HG02870 (cell line): ENCODE measurements around the gene FOXO6.
"Not testable (repeated sequence)": the region's sequence is repeated elsewhere in the genome, so short reads cannot be mapped to it uniquely, and the experiment has no call there.

ENCODE experiments used
- ATAC-seq: cut with Tn5 transposase; IDR thresholded peaks from one replicate; pipeline ENCODE4 v1.9.1; 2021; ENCODE audit warnings: mild to moderate bottlenecking, moderate library complexity; ENCODE audit not compliant: unreplicated experiment

The FOXO6 gene

DNA sequence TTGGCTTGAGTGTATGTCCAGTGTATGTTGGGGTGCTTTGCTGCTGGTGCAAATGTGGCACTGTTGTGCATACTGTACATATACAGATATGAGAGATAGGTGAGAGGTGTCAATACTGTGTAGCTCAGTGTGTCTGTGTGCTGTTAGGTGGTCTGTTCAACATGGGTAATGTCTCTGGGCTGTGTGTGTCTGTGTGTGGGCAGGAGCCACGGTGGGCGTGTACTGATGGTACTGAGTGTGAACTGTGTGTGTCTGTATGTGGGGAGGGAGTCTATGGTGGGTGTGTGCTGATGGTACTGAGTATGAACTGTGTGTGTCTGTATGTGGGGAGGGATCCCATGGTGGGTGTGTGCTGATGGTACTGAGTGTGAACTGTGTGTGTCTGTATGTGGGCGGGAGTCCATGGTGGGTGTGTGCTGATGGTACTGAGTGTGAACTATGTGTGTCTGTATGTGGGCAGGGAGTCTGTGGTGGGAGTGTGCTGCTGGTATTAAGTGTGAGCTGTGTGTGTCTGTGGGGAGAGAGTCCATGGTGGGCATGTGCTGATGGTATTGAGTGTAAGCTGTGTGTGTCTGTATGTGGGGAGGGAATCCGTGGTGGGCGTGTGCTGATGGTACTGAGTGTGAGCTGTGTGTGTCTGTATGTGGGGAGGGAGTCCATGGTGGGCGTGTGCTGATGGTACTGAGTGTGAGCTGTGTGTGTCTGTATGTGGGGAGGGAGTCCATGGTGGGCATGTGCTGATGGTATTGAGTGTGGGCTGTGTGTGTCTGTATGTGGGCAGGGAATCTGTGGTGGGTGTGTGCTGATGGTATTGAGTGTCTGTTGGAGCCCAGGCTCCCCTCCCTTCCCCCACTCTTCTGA is 32.2 kb upstream of the FOXO6 start:
- no peak for ATAC-seq

DNA sequence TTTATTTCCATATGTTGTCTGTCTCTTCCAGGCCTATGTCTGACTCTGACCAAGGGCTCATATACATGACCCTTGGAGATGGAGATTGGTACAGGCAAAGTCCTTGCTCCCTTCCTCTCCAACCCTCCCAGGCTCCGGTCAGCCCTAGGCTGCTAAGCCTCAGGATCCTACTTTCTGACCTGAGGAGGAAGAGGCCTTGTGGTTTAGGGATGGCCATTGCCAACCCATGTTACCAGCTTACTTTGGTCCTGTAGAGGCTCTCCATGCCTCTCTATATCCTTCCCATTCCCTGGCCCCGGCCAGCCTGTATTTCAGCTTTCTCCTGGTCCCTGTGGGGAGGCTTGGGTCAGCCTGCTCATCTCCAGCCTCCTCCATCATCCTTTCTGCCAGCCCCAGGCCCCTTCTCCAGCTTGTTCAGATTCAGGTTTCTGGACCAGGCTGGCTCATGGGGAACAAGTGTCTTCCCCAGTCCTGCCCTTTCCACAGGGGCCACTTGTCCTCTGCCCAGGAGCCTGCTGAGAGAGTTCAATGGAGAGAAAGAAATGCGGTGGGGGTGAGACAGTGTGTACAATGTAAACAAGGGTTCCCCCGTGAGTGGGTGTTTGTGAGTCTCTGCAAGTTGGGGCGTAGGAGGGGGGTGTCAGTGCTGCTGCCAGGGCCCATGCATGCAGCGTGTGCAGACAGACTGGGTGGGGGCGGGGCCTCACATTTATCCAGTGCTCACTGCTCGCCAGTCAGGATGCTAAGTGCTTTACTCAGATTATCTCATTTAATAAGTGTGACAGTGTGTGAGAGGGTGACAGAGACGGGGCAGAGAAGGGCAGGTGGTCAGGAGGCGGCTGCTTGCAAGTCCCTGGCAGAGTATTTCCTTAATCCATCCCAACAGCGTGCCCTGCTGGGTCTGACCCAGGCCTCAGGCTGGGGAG is 31.3 kb upstream of the FOXO6 start:
- ATAC-seq, result no peak

- ATAC-seq, result no peak
Observed at GRCh38 chr1:41330588-41331545, 30.4 kb upstream of the FOXO6 start.

DNA sequence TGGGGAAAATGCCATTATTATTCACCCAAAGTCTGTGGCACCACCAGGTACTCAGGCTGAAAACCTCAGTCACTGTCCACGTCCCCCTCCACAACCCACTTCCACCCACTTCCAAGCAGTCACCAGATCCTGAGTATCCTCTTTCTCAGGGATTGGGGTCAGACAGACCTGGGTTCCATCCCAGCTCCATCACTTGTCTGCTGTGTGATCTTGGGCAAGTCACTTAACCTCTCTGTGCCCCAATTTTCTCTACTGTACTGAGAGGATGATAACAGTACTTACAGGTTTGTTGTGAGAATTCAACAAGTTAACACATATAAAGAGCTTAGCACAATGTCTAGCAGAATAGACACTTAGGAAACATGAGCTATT is 29.7 kb upstream of the FOXO6 start:
- ATAC-seq, result no peak

- not testable (repeated sequence) for ATAC-seq
Observed at GRCh38 chr1:41332161-41332560, 29.1 kb upstream of the FOXO6 start.

- ATAC-seq, result no peak
Observed at GRCh38 chr1:41333146-41333784, 28.0 kb upstream of the FOXO6 start.

DNA sequence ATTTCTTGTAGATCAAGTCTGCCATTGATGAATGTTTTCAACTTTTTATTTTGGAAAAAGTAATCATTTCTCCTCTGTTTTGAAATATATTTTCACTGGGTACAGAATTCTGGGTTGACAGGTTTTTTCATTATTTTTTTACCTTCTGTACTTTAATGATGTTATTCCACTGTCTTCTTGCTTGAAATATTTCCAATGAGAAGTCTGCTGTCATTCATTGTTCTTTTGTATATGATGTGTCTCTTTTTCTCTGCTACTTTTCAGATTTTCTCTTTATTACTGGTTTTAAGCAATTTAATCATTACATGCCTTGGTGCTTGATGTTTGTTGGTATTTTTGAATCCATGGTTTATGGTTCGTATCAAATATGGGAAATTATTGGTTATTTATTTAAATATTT is 22.4 kb upstream of the FOXO6 start:
- ATAC-seq, result no peak

GRCh38 chr1:41340655-41341364 is 20.4 kb upstream of the FOXO6 start:
- no peak for ATAC-seq

- ATAC-seq, result no peak
Observed at GRCh38 chr1:41341365-41341683, 19.9 kb upstream of the FOXO6 start.

DNA sequence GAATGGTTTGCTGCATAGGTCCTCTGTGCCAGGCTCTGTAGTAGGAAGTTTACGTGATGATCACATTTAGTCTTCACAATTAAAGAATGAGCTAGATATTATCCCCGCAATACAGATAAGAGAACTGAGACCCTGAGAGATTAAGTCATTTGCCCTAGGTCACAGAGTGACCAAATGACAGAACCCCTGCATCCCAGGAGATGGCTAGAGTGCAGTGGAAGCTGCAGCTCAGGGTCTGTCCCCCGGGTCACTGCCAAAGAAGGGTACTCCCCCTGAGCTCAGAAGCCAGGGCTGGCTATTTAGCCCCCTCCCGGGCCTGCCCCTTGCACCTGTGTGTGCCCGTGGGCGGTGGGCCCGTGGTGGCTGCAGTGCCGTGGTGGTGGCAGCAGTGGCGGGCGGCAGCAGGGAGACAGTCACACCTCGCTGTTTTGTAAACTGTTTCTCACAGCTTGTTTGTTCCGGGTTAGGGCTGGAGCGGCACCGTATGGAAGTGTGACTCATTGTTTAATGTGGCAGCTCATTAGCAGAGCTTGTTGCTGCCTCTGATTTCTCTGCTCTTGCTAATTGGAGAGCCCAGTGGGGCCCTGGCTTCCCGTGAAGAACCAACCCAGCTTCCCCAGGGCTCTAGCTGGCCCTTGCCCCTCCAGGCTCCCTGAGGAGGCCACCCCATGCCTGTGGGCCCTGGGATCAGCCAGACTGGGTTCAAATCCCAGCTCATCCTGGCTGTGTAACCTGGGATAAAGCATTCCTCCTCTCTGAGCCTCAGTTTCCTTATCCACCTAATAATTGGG is 19.3 kb upstream of the FOXO6 start:
- ATAC-seq, result no peak

DNA sequence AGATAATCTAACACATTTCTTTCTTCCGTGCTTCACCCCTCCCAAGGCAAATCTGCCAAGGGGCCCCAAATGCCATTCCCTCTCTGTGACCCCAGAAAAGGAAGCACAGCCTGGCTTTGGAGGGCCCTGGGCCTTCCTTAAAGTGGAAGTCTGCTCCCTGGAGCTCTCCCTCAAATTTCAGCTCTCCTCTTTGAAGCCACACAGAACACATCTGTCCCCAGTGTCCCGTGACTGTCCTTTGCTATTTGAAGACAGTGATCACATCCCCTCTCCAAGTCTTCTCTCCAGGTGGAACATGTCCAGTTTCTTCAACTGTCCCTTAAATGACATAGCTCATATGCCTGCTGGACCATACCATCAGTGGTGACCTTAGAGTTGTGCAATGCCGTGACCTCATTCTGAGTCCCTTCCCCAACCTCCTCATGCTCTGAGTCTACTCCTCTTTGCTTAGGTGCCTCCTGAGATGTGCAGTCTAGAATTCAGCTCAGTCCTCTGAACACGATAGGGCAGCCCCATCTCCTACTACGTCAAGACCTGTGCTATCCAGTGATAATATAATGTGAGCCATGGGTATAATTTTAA is 18.4 kb upstream of the FOXO6 start:
- no peak for ATAC-seq

DNA sequence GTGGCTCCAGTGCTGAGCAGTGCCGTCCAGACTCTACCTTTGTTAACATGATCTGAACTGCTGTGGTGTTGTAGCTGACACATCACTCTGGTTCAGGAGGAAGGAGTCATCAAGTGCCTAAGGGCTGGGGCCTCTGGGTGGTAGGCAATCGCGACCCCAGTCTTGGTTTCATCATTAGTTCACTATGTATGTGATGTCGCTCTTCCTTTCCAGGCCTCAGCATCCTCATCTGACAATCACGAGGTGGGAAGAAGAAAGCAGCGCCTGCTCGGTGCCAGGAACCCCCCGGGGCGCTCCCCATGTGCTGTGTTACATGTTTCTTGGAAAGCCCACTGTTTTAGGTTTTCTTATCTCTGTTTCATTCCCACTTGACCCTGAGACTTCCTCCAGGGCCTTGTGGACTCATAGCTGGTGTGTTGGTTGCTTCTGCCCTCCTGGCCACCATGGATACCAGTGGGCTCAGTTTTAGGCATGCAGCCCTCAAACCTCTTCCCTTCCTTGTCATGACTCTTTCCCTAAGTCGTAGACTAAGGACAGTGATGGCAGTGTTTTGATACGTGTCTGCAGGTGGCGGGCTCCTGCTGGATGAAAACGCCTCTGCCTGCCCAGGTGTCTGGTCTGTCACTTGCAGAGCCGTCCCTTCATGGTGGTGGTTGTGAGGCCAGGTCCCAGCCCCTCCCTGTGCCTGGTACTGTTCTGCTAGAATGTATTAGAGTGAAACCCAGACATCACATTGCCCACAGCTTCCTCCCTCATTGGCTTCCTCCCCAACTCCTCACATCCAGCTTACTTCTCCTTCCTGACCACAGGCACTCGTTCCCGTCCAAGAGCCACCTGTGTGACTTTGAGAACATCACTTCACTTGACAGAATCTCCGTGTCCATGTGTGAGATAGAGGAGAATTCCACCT is 17.2 kb upstream of the FOXO6 start:
- ATAC-seq, result peak; percentile 35

GRCh38 chr1:41344708-41345159 is 16.5 kb upstream of the FOXO6 start:
- peak; percentile 59 for ATAC-seq

DNA sequence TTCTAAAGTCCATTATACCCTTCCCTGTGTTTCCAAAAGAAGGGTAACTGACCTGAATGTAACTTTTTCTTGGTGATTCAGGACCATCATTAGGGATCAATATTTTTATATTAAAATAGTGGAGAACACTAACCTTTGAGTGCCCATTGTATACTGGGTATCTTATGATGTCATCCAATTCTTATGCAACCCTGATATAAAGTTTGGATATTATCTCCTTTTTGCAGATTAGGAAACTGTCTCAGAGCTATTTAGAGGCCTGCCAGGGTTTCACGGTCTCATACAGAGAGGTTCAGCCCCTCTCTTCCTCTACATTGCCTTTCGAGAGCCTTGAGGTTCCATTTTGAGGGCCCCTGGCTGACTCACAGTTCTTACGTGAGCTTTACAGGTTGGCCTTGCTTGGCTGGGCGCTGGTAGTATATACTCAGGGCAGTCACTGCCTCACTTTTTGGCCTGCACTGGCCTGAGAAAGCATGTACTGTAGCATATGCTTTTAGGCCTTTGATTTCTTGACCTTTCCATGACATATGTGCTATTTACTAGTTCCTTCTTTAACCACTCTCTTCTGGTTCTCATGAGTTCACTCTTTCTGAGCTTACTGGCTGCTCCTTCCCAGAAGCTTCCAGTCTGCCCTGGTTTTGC is 15.7 kb upstream of the FOXO6 start:
- ATAC-seq, result no peak

DNA sequence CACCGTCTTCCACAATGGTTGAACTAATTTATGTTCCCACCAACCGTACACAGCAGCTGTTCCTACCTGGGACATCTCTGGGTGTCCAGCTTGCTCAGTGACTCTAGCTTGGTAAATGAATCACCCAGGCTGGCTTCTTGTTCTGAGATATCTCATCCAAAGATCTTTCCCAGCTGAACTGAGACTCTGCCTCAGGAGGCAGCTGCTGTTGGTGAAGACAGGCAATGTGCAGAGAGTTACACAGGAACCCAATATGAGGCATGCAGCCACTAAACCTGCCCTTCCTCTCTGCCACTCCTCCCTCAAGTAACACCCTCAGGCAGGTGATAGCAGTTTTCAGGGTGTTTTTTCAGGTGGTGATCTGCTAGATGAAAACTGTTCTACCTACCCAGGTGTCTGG is 14.0 kb upstream of the FOXO6 start:
- ATAC-seq, result no peak

GRCh38 chr1:41348394-41348793 is 12.8 kb upstream of the FOXO6 start:
- ATAC-seq, result no peak
